ENCODE data around the gene SNRNP70.
"Not testable (repeated sequence)": the region's sequence is repeated elsewhere in the genome, so short reads cannot be mapped to it uniquely, and the experiment has no call there.

SNRNP70 gene

GRCh38 chr19:49059053-49059452 is 26.2 kb upstream of the SNRNP70 start:
- DNase-seq, result no peak

GRCh38 chr19:49061000-49061399 is 24.3 kb upstream of the SNRNP70 start:
- no peak for DNase-seq

- no peak for DNase-seq
These were observed 23.8 kb upstream of the SNRNP70 start for GRCh38 chr19:49061445-49061844.

- no peak for DNase-seq
These were observed 21.1 kb upstream of the SNRNP70 start for GRCh38 chr19:49064029-49064629.

GRCh38 chr19:49064768-49065611 is 20.3 kb upstream of the SNRNP70 start, which contains the start of gene NTF4:
Gene NTF4, minus strand, starts transcription at chr19:49064818. Its CDS starts 2,821 bp downstream, at chr19:49061997.
- DNase-seq, result no peak

GRCh38 chr19:49065905-49066512 is 19.2 kb upstream of the SNRNP70 start:
- no peak for DNase-seq

- DNase-seq, result no peak
These were observed 17.7 kb upstream of the SNRNP70 start for GRCh38 chr19:49067554-49067953.

GRCh38 chr19:49069026-49069425 is 16.2 kb upstream of the SNRNP70 start:
- no peak for DNase-seq

GRCh38 chr19:49070416-49070815 is 14.8 kb upstream of the SNRNP70 start:
- DNase-seq, result no peak

- DNase-seq, result peak; percentile 70
These were observed 13.2 kb upstream of the SNRNP70 start for GRCh38 chr19:49071860-49072547.

GRCh38 chr19:49073514-49074378 is 11.5 kb upstream of the SNRNP70 start:
- no peak for DNase-seq

GRCh38 chr19:49074869-49075268 is 10.4 kb upstream of the SNRNP70 start:
- DNase-seq, result not testable (repeated sequence)

GRCh38 chr19:49080392-49080791 is 4.9 kb upstream of the SNRNP70 start:
- DNase-seq, result no peak

- DNase-seq, result no peak
These were observed 4.0 kb upstream of the SNRNP70 start for GRCh38 chr19:49081273-49081672.

GRCh38 chr19:49084206-49085019 is 838 bp upstream of the SNRNP70 start:
- DNase-seq, result peak; percentile 83

GRCh38 chr19:49085868-49086232 is 599 bp downstream of the SNRNP70 start:
- no peak for DNase-seq

GRCh38 chr19:49086296-49086695 is 1.0 kb downstream of the SNRNP70 start:
- no peak for DNase-seq

GRCh38 chr19:49091391-49092038 is 6.3 kb downstream of the SNRNP70 start:
- no peak for DNase-seq

GRCh38 chr19:49092686-49093085 is 7.4 kb downstream of the SNRNP70 start:
- no peak for DNase-seq

Data from right kidney (tissue), 1 donor.